CD8-positive, alpha-beta memory T cell (primary cell): ENCODE data around the gene AGPAT4. TPM values are rescaled to one million over a fixed set of nuclear protein-coding genes. Genes with fewer than 3 reads are reported as not detected.

Source experiments
- CTCF ChIA-PET: fragments of 350-600 bp; sonication (Branson Sonifier 250); formaldehyde crosslinking; loops from one replicate; lab custom pipeline; 2021; ENCODE audit warnings: antibody characterized with exemption; lab: Charles Lee
- POLR2A ChIA-PET: fragments of 350-600 bp; sonication (Branson Sonifier 250); formaldehyde crosslinking; loops from one replicate; lab custom pipeline; 2021; ENCODE audit warnings: antibody characterized with exemption; lab: Charles Lee
- DNase-seq, 5 donors: peaks; one replicate each; pipeline versions ENCODE4 v3.0.0 to v3.0.0-alpha.2; 2020 to 2022; ENCODE audit warnings: mixed read lengths in 1 of 5
- H3K27ac ChIP-seq: one replicate; pipeline ENCODE4 v1.7.0; 2013; ENCODE audit warnings: low read depth, mild to moderate bottlenecking, low read length, moderate library complexity
- H3K27me3 ChIP-seq: 2 replicates; pipeline ENCODE4 v1.7.0; 2013; ENCODE audit warnings: low read length, mild to moderate bottlenecking; ENCODE audit not compliant: insufficient read depth, poor library complexity, severe bottlenecking
- H3K36me3 ChIP-seq: 2 replicates; pipeline ENCODE4 v1.7.0; 2013; ENCODE audit warnings: mild to moderate bottlenecking, low read length, moderate library complexity; ENCODE audit not compliant: insufficient read depth
- H3K4me1 ChIP-seq: 2 replicates; pipeline ENCODE4 v1.7.0; 2013; ENCODE audit warnings: mild to moderate bottlenecking, low read length, moderate library complexity; ENCODE audit not compliant: insufficient read depth
- H3K4me3 ChIP-seq: 2 replicates; pipeline ENCODE4 v1.7.0; 2013; ENCODE audit warnings: mild to moderate bottlenecking, low read length
- H3K9me3 ChIP-seq: 2 replicates; pipeline ENCODE4 v1.7.0; 2013; ENCODE audit warnings: mild to moderate bottlenecking, low read length
- H3K27ac Mint-ChIP-seq, 8 donors: one replicate each; pipeline ENCODE4 v1.8.0; 2020 to 2021; ENCODE audit warnings: mixed read lengths in 8 of 8, mild to moderate bottlenecking in 6 of 8, inconsistent platforms in 3 of 8, moderate library complexity in 3 of 8
- H3K27me3 Mint-ChIP-seq, 2 donors: one replicate each; pipeline ENCODE4 v1.8.0; 2020 to 2021; ENCODE audit warnings: mixed read lengths in 2 of 2, mild to moderate bottlenecking in 1 of 2, moderate library complexity in 1 of 2
- H3K36me3 Mint-ChIP-seq, 3 donors: one replicate each; pipeline ENCODE4 v1.8.0; 2020 to 2021; ENCODE audit warnings: mixed read lengths in 3 of 3, inconsistent platforms in 1 of 3, mild to moderate bottlenecking in 1 of 3
- H3K4me1 Mint-ChIP-seq, 3 donors: one replicate each; pipeline ENCODE4 v1.8.0; 2020 to 2021; ENCODE audit warnings: mixed read lengths in 3 of 3, inconsistent platforms in 1 of 3, mild to moderate bottlenecking in 1 of 3
- H3K4me3 Mint-ChIP-seq, 7 donors: one replicate each; pipeline ENCODE4 v1.8.0; 2020 to 2021; ENCODE audit warnings: mixed read lengths in 7 of 7, mild to moderate bottlenecking in 6 of 7, moderate library complexity in 4 of 7, inconsistent platforms in 2 of 7
- H3K9me3 Mint-ChIP-seq, 5 donors: one replicate each; pipeline ENCODE4 v1.8.0; 2020 to 2022; ENCODE audit warnings: mixed read lengths in 5 of 5, mild to moderate bottlenecking in 3 of 5, moderate library complexity in 2 of 5, inconsistent platforms in 1 of 5
- polyA plus RNA-seq: library from polyadenylated mRNA; unstranded; fragments of 300-500 nt; fragmentation: Illumina TruSeq; gene quantifications from one replicate; pipeline ENCODE4 v1.2.3, GENCODE V29; 2021
- total RNA-seq, 2 experiments: library from RNA; stranded (reverse); gene quantifications; one replicate each; pipeline ENCODE4 v1.2.3, GENCODE V29; 2021

The AGPAT4 gene
- total and polyA plus RNA-seq, 3 experiments from 2014 or later: 2.2 to 5.9 (median 2.8) TPM

GRCh38 chr6:161276605-161277155 lies 2.8 kb upstream of the AGPAT4 start:
- Histone ChIP-seq H3K27me3 (no peaks in the 10 kb centered on the region), H3K27ac (no peak overlapping the region), H3K4me1 (peaks cover 17% of the 10 kb centered on the region), H3K36me3 (no peaks in the 10 kb centered on the region), H3K4me3 (no peak overlapping the region), H3K9me3 (no peaks in the 10 kb centered on the region)
- H3K4me1 Mint-ChIP-seq: peaks cover 19 to 26% (median 19%) of the 10 kb centered on the region in 3 donors
- no peak for DNase-seq
- no peak overlapping the region for H3K4me3 Mint-ChIP-seq
- no peak overlapping the region for H3K27ac Mint-ChIP-seq
- H3K27me3 Mint-ChIP-seq: peaks cover 8 to 18% of the 10 kb centered on the region in 2 donors
- ChIA-PET CTCF (no interaction called here), POLR2A (no interaction called here)
- peaks cover 0 to 10% (median 0%) of the 10 kb centered on the region in 3 donors for H3K36me3 Mint-ChIP-seq
- peaks cover 0 to 12% (median 6%) of the 10 kb centered on the region in 5 donors for H3K9me3 Mint-ChIP-seq

- no peaks in the 10 kb centered on the region for H3K36me3 ChIP-seq
- no peaks in the 10 kb centered on the region for H3K27me3 ChIP-seq
- peak overlapping the region in 6 of 8 donors; percentile 2 to 98 (median 72) for H3K27ac Mint-ChIP-seq
- H3K4me3 ChIP-seq: no peak overlapping the region
- H3K4me3 Mint-ChIP-seq: peak overlapping the region in 4 of 7 donors; percentile 19 to 96 (median 58)
- ChIA-PET CTCF (interaction anchor here (1.2 kb wide), 1 partner anchor 9 kb away, joined by 3 read pairs; no protein-coding TSS in a partner anchor), POLR2A (no interaction called here)
- H3K4me1 ChIP-seq: peaks cover 17% of the 10 kb centered on the region
- no peak overlapping the region for H3K27ac ChIP-seq
- H3K9me3 Mint-ChIP-seq: peaks cover 0 to 2% (median 0%) of the 10 kb centered on the region in 5 donors
- H3K4me1 Mint-ChIP-seq: peaks cover 19 to 33% (median 19%) of the 10 kb centered on the region in 3 donors
- H3K27me3 Mint-ChIP-seq: peaks cover 2 to 18% of the 10 kb centered on the region in 2 donors
- H3K36me3 Mint-ChIP-seq: peaks cover 0 to 4% (median 0%) of the 10 kb centered on the region in 3 donors
- no peaks in the 10 kb centered on the region for H3K9me3 ChIP-seq
- DNase-seq: no peak
These were observed 1.0 kb upstream of the AGPAT4 start for GRCh38 chr6:161274898-161275297.

- no peaks in the 10 kb centered on the region for H3K36me3 ChIP-seq
- H3K4me1 ChIP-seq: peaks cover 17% of the 10 kb centered on the region
- no peaks in the 10 kb centered on the region for H3K9me3 ChIP-seq
- peak overlapping the region; percentile 78 for H3K27ac ChIP-seq
- no peaks in the 10 kb centered on the region for H3K27me3 ChIP-seq
- ChIA-PET CTCF (interaction anchor here (0.7 to 1.2 kb wide), 2 partner anchors 9 to 161 kb away, joined by 3 read pairs; no protein-coding TSS in a partner anchor), POLR2A (no interaction called here)
- H3K4me3 Mint-ChIP-seq: peak overlapping the region; percentile 89 to 97 (median 92)
- H3K9me3 Mint-ChIP-seq: peaks cover 0 to under 1% (median 0%) of the 10 kb centered on the region in 5 donors
- peaks cover 19 to 33% (median 19%) of the 10 kb centered on the region in 3 donors for H3K4me1 Mint-ChIP-seq
- H3K27me3 Mint-ChIP-seq: peaks cover 4 to 18% of the 10 kb centered on the region in 2 donors
- peak overlapping the region; percentile 50 for H3K4me3 ChIP-seq
- peak overlapping the region; percentile 85 to 99 (median 97) for H3K27ac Mint-ChIP-seq
- no peak for DNase-seq
- H3K36me3 Mint-ChIP-seq: peaks cover 0 to 4% (median 0%) of the 10 kb centered on the region in 3 donors
These were observed 612 bp upstream of the AGPAT4 start for GRCh38 chr6:161274488-161274858.

- H3K27me3 ChIP-seq: no peaks in the 10 kb centered on the region
- H3K4me1 Mint-ChIP-seq: peaks cover 19 to 33% (median 19%) of the 10 kb centered on the region in 3 donors
- peak overlapping the region; percentile 89 to 97 (median 92) for H3K4me3 Mint-ChIP-seq
- DNase-seq: peak; percentile 28 to 76 (median 65)
- no peaks in the 10 kb centered on the region for H3K9me3 ChIP-seq
- peak overlapping the region; percentile 78 for H3K27ac ChIP-seq
- H3K36me3 Mint-ChIP-seq: peaks cover 0 to 6% (median 2%) of the 10 kb centered on the region in 3 donors
- peak overlapping the region; percentile 74 to 99 (median 97) for H3K27ac Mint-ChIP-seq
- POLR2A ChIA-PET: interaction anchor here (0.5 to 0.6 kb wide), 2 partner anchors 17 to 401 kb away, joined by 3 to 4 read pairs; no protein-coding TSS in a partner anchor
- H3K36me3 ChIP-seq: no peaks in the 10 kb centered on the region
- H3K27me3 Mint-ChIP-seq: peaks cover 4 to 15% of the 10 kb centered on the region in 2 donors
- no peaks in the 10 kb centered on the region for H3K9me3 Mint-ChIP-seq
- CTCF ChIA-PET: no interaction called here
- H3K4me1 ChIP-seq: peaks cover 17% of the 10 kb centered on the region
- H3K4me3 ChIP-seq: peak overlapping the region; percentile 50
These were observed 548 bp downstream of the AGPAT4 start for GRCh38 chr6:161273274-161273751.

DNA sequence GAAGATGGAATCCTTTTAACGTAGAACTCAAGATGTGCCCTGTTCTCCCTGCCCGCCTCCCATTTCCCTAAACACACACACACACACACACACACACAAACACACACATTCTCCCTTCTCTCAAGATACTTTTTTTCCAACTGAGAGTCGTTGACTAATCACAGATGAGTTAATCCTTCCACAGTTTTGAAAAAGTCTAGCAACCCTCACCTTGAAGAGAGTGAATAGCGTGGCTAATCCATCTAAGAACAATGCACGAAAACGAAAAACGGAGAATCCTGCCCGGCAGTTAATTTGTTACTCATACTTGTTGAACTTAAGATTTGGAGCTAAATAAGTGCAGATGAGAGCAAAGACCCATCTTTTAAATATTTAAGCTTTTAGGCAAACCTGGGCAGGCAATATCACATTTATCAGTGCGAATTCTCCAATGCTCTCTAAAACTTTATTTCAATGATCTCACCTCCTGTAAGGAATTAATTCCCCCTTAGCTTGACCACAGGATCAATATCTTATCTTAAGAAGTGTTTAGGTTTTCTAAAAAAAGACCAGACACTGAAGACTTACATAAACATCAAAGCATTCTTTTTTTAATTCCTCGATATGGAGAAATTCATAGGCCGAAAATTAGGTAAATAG lies 1.1 kb downstream of the AGPAT4 start:
- no peaks in the 10 kb centered on the region for H3K9me3 Mint-ChIP-seq
- Histone ChIP-seq H3K9me3 (no peaks in the 10 kb centered on the region), H3K4me3 (peak overlapping the region; percentile 48), H3K27ac (peak overlapping the region; percentile 78), H3K36me3 (no peaks in the 10 kb centered on the region), H3K27me3 (no peaks in the 10 kb centered on the region), H3K4me1 (peaks cover 17% of the 10 kb centered on the region)
- peak overlapping the region; percentile 89 to 97 (median 92) for H3K4me3 Mint-ChIP-seq
- H3K4me1 Mint-ChIP-seq: peaks cover 19 to 33% (median 19%) of the 10 kb centered on the region in 3 donors
- H3K27me3 Mint-ChIP-seq: peaks cover 4 to 14% of the 10 kb centered on the region in 2 donors
- ChIA-PET POLR2A (no interaction called here), CTCF (no interaction called here)
- peaks cover 0 to 8% (median 3%) of the 10 kb centered on the region in 3 donors for H3K36me3 Mint-ChIP-seq
- H3K27ac Mint-ChIP-seq: peak overlapping the region; percentile 74 to 99 (median 97)
- no peak for DNase-seq

GRCh38 chr6:161271343-161272030 lies 2.4 kb downstream of the AGPAT4 start:
- peaks cover 4 to 6% of the 10 kb centered on the region in 2 donors for H3K27me3 Mint-ChIP-seq
- H3K4me3 ChIP-seq: no peak overlapping the region
- H3K4me1 Mint-ChIP-seq: peaks cover 19 to 33% (median 19%) of the 10 kb centered on the region in 3 donors
- H3K9me3 ChIP-seq: no peaks in the 10 kb centered on the region
- no peaks in the 10 kb centered on the region for H3K27me3 ChIP-seq
- peak overlapping the region in 1 of 7 donors; percentile 22 for H3K4me3 Mint-ChIP-seq
- DNase-seq: no peak
- H3K9me3 Mint-ChIP-seq: no peaks in the 10 kb centered on the region
- peak overlapping the region in 6 of 8 donors; percentile 18 to 71 (median 32) for H3K27ac Mint-ChIP-seq
- no peaks in the 10 kb centered on the region for H3K36me3 ChIP-seq
- H3K4me1 ChIP-seq: peaks cover 17% of the 10 kb centered on the region
- peaks cover 0 to 8% (median 3%) of the 10 kb centered on the region in 3 donors for H3K36me3 Mint-ChIP-seq
- ChIA-PET CTCF (no interaction called here), POLR2A (no interaction called here)
- no peak overlapping the region for H3K27ac ChIP-seq

- peaks cover 0 to 4% of the 10 kb centered on the region in 2 donors for H3K27me3 Mint-ChIP-seq
- POLR2A ChIA-PET: no interaction called here
- H3K36me3 ChIP-seq: no peaks in the 10 kb centered on the region
- no peak overlapping the region for H3K4me3 ChIP-seq
- no peak for DNase-seq
- peaks cover 19 to 33% (median 19%) of the 10 kb centered on the region in 3 donors for H3K4me1 Mint-ChIP-seq
- H3K27ac ChIP-seq: no peak overlapping the region
- no peaks in the 10 kb centered on the region for H3K27me3 ChIP-seq
- no peaks in the 10 kb centered on the region for H3K9me3 Mint-ChIP-seq
- no peaks in the 10 kb centered on the region for H3K9me3 ChIP-seq
- CTCF ChIA-PET: interaction anchor here (0.6 kb wide), 1 partner anchor 18 kb away, joined by 3 read pairs; no protein-coding TSS in a partner anchor
- H3K4me1 ChIP-seq: peaks cover 17% of the 10 kb centered on the region
- H3K27ac Mint-ChIP-seq: no peak overlapping the region
- H3K4me3 Mint-ChIP-seq: no peak overlapping the region
- H3K36me3 Mint-ChIP-seq: peaks cover 0 to 8% (median 6%) of the 10 kb centered on the region in 3 donors
These were observed 3.7 kb downstream of the AGPAT4 start for GRCh38 chr6:161270116-161270515.
